Panc1 (cell line): ENCODE results near the gene TAPBPL. TPM values are rescaled to one million over a fixed set of nuclear protein-coding genes. Genes with fewer than 3 reads are reported as not detected.

Experiments
- total RNA-seq: library from RNA; stranded (reverse); gene quantifications from one replicate; pipeline ENCODE4 v1.2.1, GENCODE V29; 2021; ENCODE audit not compliant: unreplicated experiment

Gene TAPBPL
- total RNA-seq, 1 experiment from 2014 or later: 7.8 TPM

Other genes starting within 250 kb of the TAPBPL start
- gene PLEKHG6, start 141.4 kb upstream of the TAPBPL start, total RNA-seq: 1.1 TPM
- gene TNFRSF1A, start 110.0 kb upstream of the TAPBPL start, total RNA-seq: 108 TPM
- gene SCNN1A, start 76.5 kb upstream of the TAPBPL start, total RNA-seq: 17.1 TPM
- 3.1 TPM for gene LTBR, start 67.9 kb upstream of the TAPBPL start, total RNA-seq
- gene CD27, start 7.1 kb upstream of the TAPBPL start, total RNA-seq: 0.23 TPM
- 11.2 TPM for gene VAMP1, start 18.6 kb downstream of the TAPBPL start, total RNA-seq
- 194 TPM for gene MRPL51, start 41.2 kb downstream of the TAPBPL start, total RNA-seq
- gene NCAPD2, start 42.1 kb downstream of the TAPBPL start, total RNA-seq: 80.3 TPM
- gene GAPDH, start 82.5 kb downstream of the TAPBPL start, total RNA-seq: 2,912 TPM
- 0.36 TPM for gene IFFO1, start 104.0 kb downstream of the TAPBPL start, total RNA-seq
- 90.3 TPM for gene NOP2, start 116.2 kb downstream of the TAPBPL start, total RNA-seq
- 123 TPM for gene CHD4, start 155.3 kb downstream of the TAPBPL start, total RNA-seq
- not detected for gene LPAR5, start 183.9 kb downstream of the TAPBPL start, total RNA-seq
- 0.54 TPM for gene ACRBP, start 195.4 kb downstream of the TAPBPL start, total RNA-seq
- 11.4 TPM for gene ING4, start 211.1 kb downstream of the TAPBPL start, total RNA-seq
- 54.3 TPM for gene ZNF384, start 237.3 kb downstream of the TAPBPL start, total RNA-seq
- 0.13 TPM for gene PIANP, start 248.8 kb downstream of the TAPBPL start, total RNA-seq